SK-N-SH treated with all-trans-retinoic acid at 6 μM for 48 hours (cell line): ENCODE data around the gene CEP170.

Experiments used
- ATAC-seq: fragments of 200-7000 bp; cut with Tn5 transposase; 3 replicates; pipeline ENCODE4 v1.9.1; 2020; ENCODE audit warnings: mild to moderate bottlenecking, moderate library complexity
- ARNTL ChIP-seq: fragments of 450-650 bp; formaldehyde crosslinking; IDR thresholded peaks from 2 replicates; pipeline ENCODE4 v1.5.0; 2020; ENCODE audit warnings: low read depth, mild to moderate bottlenecking, moderate library complexity, borderline replicate concordance
- BACH2 ChIP-seq: fragments of 250-450 bp; sonication (Bioruptor Pico); IDR thresholded peaks from 2 replicates; pipeline ENCODE4 v1.9.0; 2021; ENCODE audit warnings: mild to moderate bottlenecking, borderline replicate concordance
- CSDC2 ChIP-seq: fragments of 250-450 bp; sonication (Bioruptor Pico); IDR thresholded peaks from 2 replicates; pipeline ENCODE4 v1.5.0; 2020; ENCODE audit warnings: mild to moderate bottlenecking, moderate library complexity
- CSRNP3 ChIP-seq: fragments of 250-450 bp; sonication (Bioruptor Pico); IDR thresholded peaks from 2 replicates; pipeline ENCODE4 v1.5.1; 2021; ENCODE audit warnings: mild to moderate bottlenecking, moderate library complexity
- ESRRG ChIP-seq: fragments of 250-450 bp; sonication (Bioruptor Pico); IDR thresholded peaks from 2 replicates; pipeline ENCODE4 v1.6.1; 2021; ENCODE audit warnings: mild to moderate bottlenecking
- GLIS3 ChIP-seq: fragments of 250-450 bp; sonication (Bioruptor Pico); IDR thresholded peaks from 2 replicates; pipeline ENCODE4 v1.5.0; 2020; ENCODE audit warnings: mild to moderate bottlenecking, moderate library complexity
- ISL1 ChIP-seq: fragments of 250-450 bp; sonication (Bioruptor Pico); IDR thresholded peaks from 2 replicates; pipeline ENCODE4 v2.1.2; 2022; ENCODE audit warnings: mild to moderate bottlenecking, moderate library complexity
- OSR1 ChIP-seq: fragments of 250-450 bp; sonication (Bioruptor Pico); IDR thresholded peaks from 2 replicates; pipeline ENCODE4 v1.8.0; 2022; ENCODE audit warnings: moderate library complexity, mild to moderate bottlenecking, inconsistent platforms
- PPARA ChIP-seq: fragments of 250-450 bp; sonication (Bioruptor Pico); IDR thresholded peaks from 2 replicates; pipeline ENCODE4 v1.5.0; 2020; ENCODE audit warnings: mild to moderate bottlenecking, borderline replicate concordance
- RARB ChIP-seq: fragments of 250-450 bp; sonication (Bioruptor Pico); IDR thresholded peaks from 2 replicates; pipeline ENCODE4 v1.8.0; 2021; ENCODE audit warnings: mild to moderate bottlenecking, moderate library complexity
- SNAI2 ChIP-seq: fragments of 250-450 bp; sonication (Bioruptor Pico); IDR thresholded peaks from 2 replicates; pipeline ENCODE4 v1.5.0; 2020; ENCODE audit warnings: mild to moderate bottlenecking, moderate library complexity
- TCF4 ChIP-seq: fragments of 250-450 bp; sonication (Bioruptor Pico); IDR thresholded peaks from 2 replicates; pipeline ENCODE4 v1.8.0; 2021; ENCODE audit warnings: mild to moderate bottlenecking, moderate library complexity, borderline replicate concordance
- TOX ChIP-seq: fragments of 250-450 bp; sonication (Bioruptor Pico); IDR thresholded peaks from 2 replicates; pipeline ENCODE4 v1.8.0; 2021; ENCODE audit warnings: mild to moderate bottlenecking, moderate library complexity, borderline replicate concordance
- TSHZ2 ChIP-seq: fragments of 250-450 bp; sonication (Bioruptor Pico); IDR thresholded peaks from 2 replicates; pipeline ENCODE4 v1.5.0; 2020; ENCODE audit warnings: mild to moderate bottlenecking, moderate library complexity
- ZC3H10 ChIP-seq: fragments of 250-450 bp; sonication (Bioruptor Pico); IDR thresholded peaks from 2 replicates; pipeline ENCODE4 v1.5.1; 2021; ENCODE audit warnings: mild to moderate bottlenecking, moderate library complexity
- ZFP3 ChIP-seq: fragments of 250-450 bp; sonication (Bioruptor Pico); IDR thresholded peaks from 2 replicates; pipeline ENCODE4 v1.5.0; 2020; ENCODE audit warnings: mild to moderate bottlenecking, moderate library complexity
- ZFP30 ChIP-seq: fragments of 450-650 bp; formaldehyde crosslinking; IDR thresholded peaks from 2 replicates; pipeline ENCODE4 v1.5.0; 2022; ENCODE audit warnings: mild to moderate bottlenecking, moderate library complexity
- ZNF565 ChIP-seq: fragments of 450-650 bp; formaldehyde crosslinking; conservative IDR thresholded peaks from 2 replicates; pipeline ENCODE4 v1.5.0; 2020; ENCODE audit warnings: low read depth, mild to moderate bottlenecking, moderate library complexity
- ZNF70 ChIP-seq: fragments of 450-650 bp; formaldehyde crosslinking; IDR thresholded peaks from 2 replicates; pipeline ENCODE4 v1.5.0; 2020; ENCODE audit warnings: mild to moderate bottlenecking, moderate library complexity
- ZNF8 ChIP-seq: fragments of 450-650 bp; formaldehyde crosslinking; IDR thresholded peaks from 2 replicates; pipeline ENCODE4 v1.5.0; 2020; ENCODE audit warnings: mild to moderate bottlenecking, moderate library complexity
- TF ChIP-seq, protein P1 (sequence below): fragments of 250-450 bp; sonication (Bioruptor Pico); IDR thresholded peaks from 2 replicates; pipeline ENCODE4 v1.8.0; 2021; ENCODE audit warnings: low read depth, mild to moderate bottlenecking, moderate library complexity, borderline replicate concordance
- TF ChIP-seq, protein P2 (sequence below): fragments of 250-450 bp; sonication (Bioruptor Pico); IDR thresholded peaks from 2 replicates; pipeline ENCODE4 v1.5.1; 2020; ENCODE audit warnings: low read depth, mild to moderate bottlenecking, moderate library complexity

CEP170 gene

DNA sequence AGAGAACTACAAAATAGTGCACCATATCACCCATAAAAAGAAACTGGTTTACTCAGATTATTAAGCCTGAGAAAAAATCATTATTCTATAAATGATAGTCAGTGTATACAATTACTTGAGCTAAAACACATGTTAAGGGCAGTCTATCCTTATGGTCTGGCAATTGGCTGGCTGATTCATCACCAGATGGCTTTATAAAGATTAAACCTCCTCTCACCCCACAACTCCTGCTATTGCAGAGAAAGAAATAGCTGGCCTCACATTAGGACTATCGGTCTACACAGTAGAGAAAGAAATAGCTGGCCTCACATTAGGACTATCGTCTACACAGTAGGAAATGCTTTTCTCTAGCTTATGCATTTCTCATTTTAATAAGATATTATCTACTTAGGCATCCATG, 21.2 kb downstream of the CEP170 start:
- TF ChIP-seq CSRNP3 (CRISPR knock-in tag), result no peak
- TF ChIP-seq ZFP30 (CRISPR knock-in tag), result no peak
- TF ChIP-seq PPARA (CRISPR knock-in tag), result no peak
- no peak for TF ChIP-seq ZNF70 (CRISPR knock-in tag)
- no peak for TF ChIP-seq ZFP3 (CRISPR knock-in tag)
- no peak for TF ChIP-seq TSHZ2
- TF ChIP-seq, protein P1, sequence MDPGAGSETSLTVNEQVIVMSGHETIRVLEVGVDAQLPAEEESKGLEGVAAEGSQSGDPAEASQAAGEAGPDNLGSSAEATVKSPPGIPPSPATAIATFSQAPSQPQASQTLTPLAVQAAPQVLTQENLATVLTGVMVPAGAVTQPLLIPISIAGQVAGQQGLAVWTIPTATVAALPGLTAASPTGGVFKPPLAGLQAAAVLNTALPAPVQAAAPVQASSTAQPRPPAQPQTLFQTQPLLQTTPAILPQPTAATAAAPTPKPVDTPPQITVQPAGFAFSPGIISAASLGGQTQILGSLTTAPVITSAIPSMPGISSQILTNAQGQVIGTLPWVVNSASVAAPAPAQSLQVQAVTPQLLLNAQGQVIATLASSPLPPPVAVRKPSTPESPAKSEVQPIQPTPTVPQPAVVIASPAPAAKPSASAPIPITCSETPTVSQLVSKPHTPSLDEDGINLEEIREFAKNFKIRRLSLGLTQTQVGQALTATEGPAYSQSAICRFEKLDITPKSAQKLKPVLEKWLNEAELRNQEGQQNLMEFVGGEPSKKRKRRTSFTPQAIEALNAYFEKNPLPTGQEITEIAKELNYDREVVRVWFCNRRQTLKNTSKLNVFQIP, result no peak
- no peak for TF ChIP-seq TCF4 (CRISPR knock-in tag)
- no peak for TF ChIP-seq ZC3H10 (CRISPR knock-in tag)
- TF ChIP-seq ZNF565 (CRISPR knock-in tag), result no peak
- ATAC-seq, result peak; percentile 86

DNA sequence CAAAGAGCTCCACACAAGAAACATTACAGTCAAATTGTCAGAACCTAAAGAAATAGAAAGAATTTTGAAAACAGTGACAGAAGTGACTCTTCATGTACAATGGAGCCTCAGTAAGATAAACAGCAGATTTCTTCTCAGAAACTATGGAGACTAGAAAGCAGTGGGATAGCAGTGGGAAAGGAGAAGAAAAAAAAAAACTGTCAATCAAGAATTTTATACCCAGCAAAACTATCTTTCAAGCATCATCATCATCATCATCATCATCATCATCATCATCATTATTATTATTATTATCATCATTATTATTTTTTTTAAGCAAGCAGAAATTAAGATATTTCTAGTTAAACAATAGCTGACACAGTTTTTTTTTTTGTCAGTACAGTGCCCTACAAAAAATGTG, 24.2 kb downstream of the CEP170 start:
- TF ChIP-seq ARNTL (CRISPR knock-in tag) (no peak), TOX (CRISPR knock-in tag) (peak; percentile 53; the same call in 1 of the 2 replicates), GLIS3 (CRISPR knock-in tag) (no peak), BACH2 (no peak), CSDC2 (CRISPR knock-in tag) (no peak), ESRRG (no peak), TCF4 (CRISPR knock-in tag) (no peak), ZC3H10 (CRISPR knock-in tag) (0 out of 2 replicates have a peak, but pooled peaks have one; percentile 43)
- TF ChIP-seq, protein P1, result no peak
- TF ChIP-seq, all 23 proteins: peak for 2
- no peak for ATAC-seq

GRCh38 chr1:243229526-243229925, 25.6 kb downstream of the CEP170 start:
- TF ChIP-seq ZFP3 (CRISPR knock-in tag), result no peak
- no peak for TF ChIP-seq OSR1 (CRISPR knock-in tag)
- TF ChIP-seq, protein P1, result no peak
- TF ChIP-seq ZNF8, result no peak
- TF ChIP-seq RARB, result no peak
- TF ChIP-seq BACH2, result no peak
- no peak for TF ChIP-seq TSHZ2
- no peak for TF ChIP-seq PPARA (CRISPR knock-in tag)
- TF ChIP-seq ARNTL (CRISPR knock-in tag), result no peak
- TF ChIP-seq TCF4 (CRISPR knock-in tag), result no peak
- no peak for TF ChIP-seq ZNF565 (CRISPR knock-in tag)
- no peak for TF ChIP-seq ISL1 (CRISPR knock-in tag)
- no peak for TF ChIP-seq SNAI2 (CRISPR knock-in tag)
- no peak for TF ChIP-seq GLIS3 (CRISPR knock-in tag)
- TF ChIP-seq ESRRG, result no peak
- TF ChIP-seq, protein P2, sequence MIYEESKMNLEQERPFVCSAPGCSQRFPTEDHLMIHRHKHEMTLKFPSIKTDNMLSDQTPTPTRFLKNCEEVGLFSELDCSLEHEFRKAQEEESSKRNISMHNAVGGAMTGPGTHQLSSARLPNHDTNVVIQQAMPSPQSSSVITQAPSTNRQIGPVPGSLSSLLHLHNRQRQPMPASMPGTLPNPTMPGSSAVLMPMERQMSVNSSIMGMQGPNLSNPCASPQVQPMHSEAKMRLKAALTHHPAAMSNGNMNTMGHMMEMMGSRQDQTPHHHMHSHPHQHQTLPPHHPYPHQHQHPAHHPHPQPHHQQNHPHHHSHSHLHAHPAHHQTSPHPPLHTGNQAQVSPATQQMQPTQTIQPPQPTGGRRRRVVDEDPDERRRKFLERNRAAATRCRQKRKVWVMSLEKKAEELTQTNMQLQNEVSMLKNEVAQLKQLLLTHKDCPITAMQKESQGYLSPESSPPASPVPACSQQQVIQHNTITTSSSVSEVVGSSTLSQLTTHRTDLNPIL (CRISPR knock-in tag), result no peak
- no peak for TF ChIP-seq CSDC2 (CRISPR knock-in tag)
- no peak for TF ChIP-seq TOX (CRISPR knock-in tag)

More at GRCh38 chr1:243229526-243229925, 25.6 kb downstream of the CEP170 start:
- no peak for ATAC-seq
